Activated naive CD8-positive, alpha-beta T cell treated with anti-CD3 and anti-CD28 coated beads, Interleukin-2, amount 50 U/mL, for 24 hours (primary cell): ENCODE data around the gene MYBPH.

Experiments used
- ATAC-seq: fragments of 150-1000 bp; cut with Tn5 transposase; one replicate; pipeline ENCODE4 v1.10.0; 2021
- DNase-seq: peaks from one replicate; pipeline ENCODE4 v3.0.0; 2021
- H3K27ac Mint-ChIP-seq: one replicate; pipeline ENCODE4 v1.8.0; 2021; ENCODE audit warnings: mild to moderate bottlenecking, mixed read lengths
- H3K27me3 Mint-ChIP-seq: one replicate; pipeline ENCODE4 v1.8.0; 2021; ENCODE audit warnings: mixed read lengths
- H3K36me3 Mint-ChIP-seq: one replicate; pipeline ENCODE4 v1.8.0; 2021; ENCODE audit warnings: low read depth, mixed read lengths
- H3K4me1 Mint-ChIP-seq: one replicate; pipeline ENCODE4 v1.8.0; 2021; ENCODE audit warnings: mixed read lengths
- H3K4me3 Mint-ChIP-seq: one replicate; pipeline ENCODE4 v1.8.0; 2021; ENCODE audit warnings: mild to moderate bottlenecking, moderate library complexity, mixed read lengths
- H3K9me3 Mint-ChIP-seq: one replicate; pipeline ENCODE4 v1.8.0; 2021; ENCODE audit warnings: mixed read lengths

MYBPH gene

GRCh38 chr1:203158960-203159665 lies 16.5 kb downstream of the MYBPH start:
- Mint-ChIP-seq H3K27ac (no peak overlapping the region), H3K9me3 (no peaks in the 10 kb centered on the region), H3K36me3 (no peaks in the 10 kb centered on the region), H3K4me1 (no peaks in the 10 kb centered on the region), H3K27me3 (peaks cover 9% of the 10 kb centered on the region), H3K4me3 (no peak overlapping the region)
- no peak for ATAC-seq
- no peak for DNase-seq

- H3K36me3 Mint-ChIP-seq, result no peaks in the 10 kb centered on the region
- no peak overlapping the region for H3K4me3 Mint-ChIP-seq
- H3K9me3 Mint-ChIP-seq, result no peaks in the 10 kb centered on the region
- H3K4me1 Mint-ChIP-seq, result no peaks in the 10 kb centered on the region
- DNase-seq, result no peak
- ATAC-seq, result no peak
- no peak overlapping the region for H3K27ac Mint-ChIP-seq
- peaks cover 9% of the 10 kb centered on the region for H3K27me3 Mint-ChIP-seq
Observed at GRCh38 chr1:203158423-203158822, 17.2 kb downstream of the MYBPH start.

GRCh38 chr1:203156280-203156679 lies 19.3 kb downstream of the MYBPH start:
- no peak overlapping the region for H3K27ac Mint-ChIP-seq
- H3K4me3 Mint-ChIP-seq, result no peak overlapping the region
- no peaks in the 10 kb centered on the region for H3K36me3 Mint-ChIP-seq
- H3K27me3 Mint-ChIP-seq, result no peaks in the 10 kb centered on the region
- ATAC-seq (no peak), DNase-seq (no peak)
- no peaks in the 10 kb centered on the region for H3K4me1 Mint-ChIP-seq
- no peaks in the 10 kb centered on the region for H3K9me3 Mint-ChIP-seq

GRCh38 chr1:203153989-203154821 lies 21.4 kb downstream of the MYBPH start:
- Mint-ChIP-seq H3K4me3 (no peak overlapping the region), H3K27me3 (no peaks in the 10 kb centered on the region), H3K9me3 (no peaks in the 10 kb centered on the region), H3K27ac (no peak overlapping the region), H3K36me3 (no peaks in the 10 kb centered on the region), H3K4me1 (no peaks in the 10 kb centered on the region)
- no peak for ATAC-seq
- no peak for DNase-seq

- H3K36me3 Mint-ChIP-seq, result no peaks in the 10 kb centered on the region
Observed at GRCh38 chr1:203153051-203153988, 22.3 kb downstream of the MYBPH start.

GRCh38 chr1:203152158-203153034 lies 23.2 kb downstream of the MYBPH start:
- Mint-ChIP-seq H3K9me3 (no peaks in the 10 kb centered on the region), H3K4me1 (no peaks in the 10 kb centered on the region), H3K27ac (no peak overlapping the region), H3K4me3 (no peak overlapping the region), H3K36me3 (no peaks in the 10 kb centered on the region), H3K27me3 (no peaks in the 10 kb centered on the region)
- DNase-seq, result no peak
- ATAC-seq, result no peak

More at GRCh38 chr1:203153051-203153988, 22.3 kb downstream of the MYBPH start:
- no peaks in the 10 kb centered on the region for H3K27me3 Mint-ChIP-seq
- no peak for ATAC-seq
- H3K4me3 Mint-ChIP-seq, result no peak overlapping the region
- no peak for DNase-seq
- H3K9me3 Mint-ChIP-seq, result no peaks in the 10 kb centered on the region
- no peak overlapping the region for H3K27ac Mint-ChIP-seq
- H3K4me1 Mint-ChIP-seq, result no peaks in the 10 kb centered on the region

- no peak overlapping the region for H3K4me3 Mint-ChIP-seq
- no peaks in the 10 kb centered on the region for H3K36me3 Mint-ChIP-seq
- H3K4me1 Mint-ChIP-seq, result no peaks in the 10 kb centered on the region
- no peak for DNase-seq
- no peaks in the 10 kb centered on the region for H3K27me3 Mint-ChIP-seq
- no peak for ATAC-seq
- no peak overlapping the region for H3K27ac Mint-ChIP-seq
- no peaks in the 10 kb centered on the region for H3K9me3 Mint-ChIP-seq
Observed at GRCh38 chr1:203151362-203152157, 24.1 kb downstream of the MYBPH start.

- H3K27me3 Mint-ChIP-seq, result no peaks in the 10 kb centered on the region
- no peaks in the 10 kb centered on the region for H3K36me3 Mint-ChIP-seq
Observed at GRCh38 chr1:203150511-203151297, 24.9 kb downstream of the MYBPH start.

GRCh38 chr1:203149188-203149840 lies 26.3 kb downstream of the MYBPH start:
- no peak for DNase-seq
- no peaks in the 10 kb centered on the region for H3K4me1 Mint-ChIP-seq
- no peaks in the 10 kb centered on the region for H3K9me3 Mint-ChIP-seq
- ATAC-seq, result no peak
- no peaks in the 10 kb centered on the region for H3K27me3 Mint-ChIP-seq
- H3K36me3 Mint-ChIP-seq, result no peaks in the 10 kb centered on the region
- H3K27ac Mint-ChIP-seq, result no peak overlapping the region
- H3K4me3 Mint-ChIP-seq, result no peak overlapping the region

More at GRCh38 chr1:203150511-203151297, 24.9 kb downstream of the MYBPH start:
- ATAC-seq (no peak), DNase-seq (no peak)
- H3K4me1 Mint-ChIP-seq, result no peaks in the 10 kb centered on the region
- H3K9me3 Mint-ChIP-seq, result no peaks in the 10 kb centered on the region
- H3K27ac Mint-ChIP-seq, result no peak overlapping the region
- no peak overlapping the region for H3K4me3 Mint-ChIP-seq

GRCh38 chr1:203148579-203148978 lies 27.0 kb downstream of the MYBPH start:
- peaks cover 2% of the 10 kb centered on the region for H3K27me3 Mint-ChIP-seq

GRCh38 chr1:203148127-203148526 lies 27.5 kb downstream of the MYBPH start:
- Mint-ChIP-seq H3K27me3 (peaks cover 2% of the 10 kb centered on the region), H3K4me1 (no peaks in the 10 kb centered on the region), H3K9me3 (no peaks in the 10 kb centered on the region), H3K4me3 (no peak overlapping the region), H3K36me3 (no peaks in the 10 kb centered on the region), H3K27ac (no peak overlapping the region)
- DNase-seq (no peak), ATAC-seq (no peak)

More at GRCh38 chr1:203148579-203148978, 27.0 kb downstream of the MYBPH start:
- DNase-seq (no peak), ATAC-seq (no peak)
- Mint-ChIP-seq H3K27ac (no peak overlapping the region), H3K36me3 (no peaks in the 10 kb centered on the region), H3K4me3 (no peak overlapping the region), H3K9me3 (no peaks in the 10 kb centered on the region), H3K4me1 (no peaks in the 10 kb centered on the region)

GRCh38 chr1:203147376-203147775 lies 28.2 kb downstream of the MYBPH start:
- no peaks in the 10 kb centered on the region for H3K4me1 Mint-ChIP-seq
- peaks cover 2% of the 10 kb centered on the region for H3K27me3 Mint-ChIP-seq
- DNase-seq (no peak), ATAC-seq (no peak)
- H3K27ac Mint-ChIP-seq, result no peak overlapping the region
- H3K36me3 Mint-ChIP-seq, result no peaks in the 10 kb centered on the region
- H3K9me3 Mint-ChIP-seq, result no peaks in the 10 kb centered on the region
- H3K4me3 Mint-ChIP-seq, result no peak overlapping the region
